ENCODE measurements around the gene DYSF.

Gene DYSF

DNA sequence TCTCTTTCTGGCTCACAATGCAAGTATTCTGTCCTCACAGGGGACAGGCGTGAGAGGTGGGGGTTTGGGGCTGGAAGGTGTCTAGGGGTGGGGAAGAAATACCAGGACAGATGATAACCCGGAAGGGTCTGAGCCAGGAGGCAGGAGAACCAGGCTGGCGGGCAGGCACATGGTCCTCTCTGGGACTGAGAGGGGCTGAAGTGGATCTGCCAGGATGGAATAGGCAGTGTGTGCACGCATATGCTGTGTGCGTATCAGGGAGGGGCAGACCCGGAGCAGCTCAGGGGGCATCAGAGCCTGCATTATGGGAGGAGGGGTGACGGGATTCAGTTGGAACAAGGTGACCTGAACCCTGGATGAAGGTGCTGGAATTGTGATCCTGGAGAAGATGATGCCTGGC, 157.3 kb downstream of the DYSF start:
- in situ Hi-C loops (cut with HindIII; ENCODE audit: low sequenced_read_pairs), result no loop called here

DNA sequence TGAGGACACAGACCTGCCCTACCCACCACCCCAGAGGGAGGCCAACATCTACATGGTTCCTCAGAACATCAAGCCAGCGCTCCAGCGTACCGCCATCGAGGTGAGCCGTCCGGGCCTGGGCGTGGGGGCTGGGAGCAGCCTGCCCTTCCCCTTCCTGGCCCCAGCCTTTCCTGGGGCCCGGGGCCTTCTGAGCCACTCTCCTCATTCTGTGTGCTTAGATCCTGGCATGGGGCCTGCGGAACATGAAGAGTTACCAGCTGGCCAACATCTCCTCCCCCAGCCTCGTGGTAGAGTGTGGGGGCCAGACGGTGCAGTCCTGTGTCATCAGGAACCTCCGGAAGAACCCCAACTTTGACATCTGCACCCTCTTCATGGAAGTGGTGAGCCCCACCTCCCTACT, 157.9 kb downstream of the DYSF start:
- in situ Hi-C loops (cut with HindIII; ENCODE audit: low sequenced_read_pairs), result no loop called here

DNA sequence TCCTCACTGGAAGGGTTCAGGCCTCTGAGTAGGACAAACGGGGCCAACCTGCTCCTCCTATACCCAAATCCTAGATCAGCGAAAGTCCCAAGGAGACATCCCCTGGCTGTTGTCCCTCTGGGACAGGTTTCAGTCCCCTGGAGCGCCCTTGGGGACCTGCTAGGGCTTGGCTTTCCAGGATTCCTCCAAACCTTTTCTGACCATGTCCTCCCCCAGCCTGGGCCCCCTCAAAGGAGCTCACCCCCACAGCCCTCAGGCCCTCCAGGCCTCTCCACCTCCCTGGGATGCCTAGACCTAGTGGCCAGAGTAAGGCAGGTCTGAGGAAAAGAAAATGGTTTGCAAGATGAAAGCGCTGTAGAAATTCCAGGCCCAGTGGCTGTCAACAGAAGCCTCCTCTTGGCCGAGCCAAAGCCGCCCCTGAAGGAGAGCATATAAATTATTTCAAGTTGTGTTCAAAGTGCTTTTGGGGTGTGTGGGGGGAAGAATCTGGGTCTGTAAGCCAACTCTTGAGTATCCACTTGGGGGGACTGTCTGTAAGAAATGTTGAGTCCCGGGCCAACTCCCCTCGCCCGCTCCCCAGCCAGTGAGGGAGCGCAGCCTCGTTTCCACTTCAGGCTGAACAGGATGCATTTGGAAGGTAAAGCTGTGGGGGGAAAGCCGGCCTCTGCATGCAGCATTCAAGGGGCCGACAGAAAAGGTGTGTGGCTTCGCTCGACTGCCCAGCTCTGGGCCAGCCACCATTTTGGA, 158.6 kb downstream of the DYSF start:
- in situ Hi-C loops (cut with HindIII; ENCODE audit: low sequenced_read_pairs), result no loop called here

DNA sequence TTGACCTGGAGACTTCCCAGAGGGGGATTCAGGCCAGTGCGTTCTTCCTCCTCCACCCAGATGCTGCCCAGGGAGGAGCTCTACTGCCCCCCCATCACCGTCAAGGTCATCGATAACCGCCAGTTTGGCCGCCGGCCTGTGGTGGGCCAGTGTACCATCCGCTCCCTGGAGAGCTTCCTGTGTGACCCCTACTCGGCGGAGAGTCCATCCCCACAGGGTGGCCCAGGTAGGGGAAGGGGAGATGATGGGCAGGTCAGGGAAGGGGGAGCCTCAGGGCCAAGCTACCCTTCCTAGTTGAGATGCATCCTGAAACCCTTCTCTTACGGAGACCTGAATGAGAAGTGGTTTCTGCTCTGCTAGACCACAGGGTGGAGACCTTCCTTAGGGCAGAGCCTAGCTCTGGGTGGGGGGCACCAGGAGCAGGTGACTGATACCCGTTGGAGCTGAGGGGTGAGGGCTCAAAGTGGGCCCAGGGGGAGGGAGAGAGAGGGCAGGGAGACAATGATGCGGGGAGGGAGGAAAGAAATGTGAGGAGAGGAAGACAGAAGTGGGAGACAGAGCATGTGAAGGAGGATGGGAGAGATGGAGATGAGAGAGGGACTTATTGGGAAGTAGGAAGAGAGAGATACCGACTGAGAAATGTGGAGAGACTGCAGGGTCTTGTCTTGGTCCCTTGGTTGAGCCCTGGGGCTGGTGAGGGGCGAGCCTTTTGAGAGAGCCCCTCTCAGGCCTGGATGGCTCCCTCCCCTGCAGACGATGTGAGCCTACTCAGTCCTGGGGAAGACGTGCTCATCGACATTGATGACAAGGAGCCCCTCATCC, 159.4 kb downstream of the DYSF start:
- in situ Hi-C loops (cut with HindIII; ENCODE audit: low sequenced_read_pairs), result no loop called here

DNA sequence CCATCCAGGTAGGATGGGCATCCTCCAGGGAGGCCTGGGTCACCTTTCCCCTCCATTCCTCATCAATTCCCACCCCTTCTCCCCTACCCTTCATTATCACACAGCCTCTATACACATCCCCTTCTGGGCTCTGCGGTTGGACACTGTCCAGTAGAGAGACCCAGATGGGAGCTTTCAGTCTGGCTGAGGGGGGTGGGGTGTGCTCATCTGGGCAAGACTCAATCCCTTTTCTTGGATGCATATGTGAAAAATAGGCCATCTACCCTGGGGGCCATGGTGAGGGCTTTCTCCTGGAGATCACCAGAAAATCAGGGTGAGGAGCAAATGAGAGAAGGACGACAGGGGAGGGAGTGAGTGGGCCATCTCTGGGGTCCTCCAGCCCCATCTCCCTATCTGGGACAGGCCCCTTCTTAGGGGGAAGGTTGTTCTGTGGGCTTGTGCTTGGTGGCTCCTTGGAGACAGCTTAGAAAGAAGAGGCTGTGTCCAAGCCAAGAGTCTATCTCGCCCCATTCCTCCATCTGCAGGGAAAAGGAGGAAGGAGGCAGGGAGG, 160.1 kb downstream of the DYSF start:
- in situ Hi-C loops (cut with HindIII; ENCODE audit: low sequenced_read_pairs), result no loop called here

DNA sequence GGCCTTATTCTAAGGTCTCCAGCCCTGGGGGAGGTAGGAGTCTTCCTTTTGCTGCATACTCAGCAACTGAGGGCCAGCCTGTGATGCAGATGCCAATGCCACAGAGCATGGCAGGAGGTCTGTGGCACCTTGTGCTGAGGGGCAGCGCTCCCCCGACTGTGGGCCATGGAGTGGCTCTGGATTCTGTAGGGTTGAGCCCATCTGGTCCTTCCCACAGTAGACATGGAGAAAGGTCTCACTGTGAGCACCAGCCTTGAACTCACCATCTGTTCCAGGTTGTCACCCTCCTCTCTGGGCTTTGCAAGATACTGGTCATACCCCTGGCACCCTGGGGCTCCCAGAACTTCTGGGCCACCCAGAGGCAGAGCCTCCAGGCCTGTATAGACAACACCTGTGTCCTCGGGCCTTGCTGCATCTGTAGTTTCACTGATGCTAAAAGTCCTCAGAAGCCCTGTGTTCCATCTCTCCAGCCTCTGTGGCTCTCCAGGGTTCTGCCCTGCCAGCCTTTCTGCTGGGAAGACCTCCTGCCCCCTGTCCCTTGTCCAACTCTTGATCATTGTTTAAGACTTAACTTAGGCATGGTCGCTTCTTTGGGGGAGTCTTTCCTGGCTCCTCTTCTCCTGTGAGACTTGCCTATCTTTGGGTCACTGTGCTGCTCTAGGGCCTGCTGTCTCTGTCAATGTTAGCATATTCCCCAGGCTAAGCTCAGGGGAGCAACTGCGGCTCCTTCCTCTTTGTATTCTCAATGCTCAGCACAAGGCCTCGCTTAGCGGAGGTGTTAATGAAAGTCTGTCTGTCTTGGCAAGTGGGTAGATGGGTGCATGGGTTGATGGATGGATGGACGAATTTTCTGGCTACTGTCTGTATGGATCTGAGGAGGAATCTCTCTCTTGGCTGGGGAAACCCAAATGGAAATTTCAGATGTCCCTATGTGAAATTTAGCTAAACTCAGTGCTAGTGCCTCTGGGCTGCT, 160.9 kb downstream of the DYSF start:
- in situ Hi-C loops (cut with HindIII; ENCODE audit: low sequenced_read_pairs), result no loop called here

DNA sequence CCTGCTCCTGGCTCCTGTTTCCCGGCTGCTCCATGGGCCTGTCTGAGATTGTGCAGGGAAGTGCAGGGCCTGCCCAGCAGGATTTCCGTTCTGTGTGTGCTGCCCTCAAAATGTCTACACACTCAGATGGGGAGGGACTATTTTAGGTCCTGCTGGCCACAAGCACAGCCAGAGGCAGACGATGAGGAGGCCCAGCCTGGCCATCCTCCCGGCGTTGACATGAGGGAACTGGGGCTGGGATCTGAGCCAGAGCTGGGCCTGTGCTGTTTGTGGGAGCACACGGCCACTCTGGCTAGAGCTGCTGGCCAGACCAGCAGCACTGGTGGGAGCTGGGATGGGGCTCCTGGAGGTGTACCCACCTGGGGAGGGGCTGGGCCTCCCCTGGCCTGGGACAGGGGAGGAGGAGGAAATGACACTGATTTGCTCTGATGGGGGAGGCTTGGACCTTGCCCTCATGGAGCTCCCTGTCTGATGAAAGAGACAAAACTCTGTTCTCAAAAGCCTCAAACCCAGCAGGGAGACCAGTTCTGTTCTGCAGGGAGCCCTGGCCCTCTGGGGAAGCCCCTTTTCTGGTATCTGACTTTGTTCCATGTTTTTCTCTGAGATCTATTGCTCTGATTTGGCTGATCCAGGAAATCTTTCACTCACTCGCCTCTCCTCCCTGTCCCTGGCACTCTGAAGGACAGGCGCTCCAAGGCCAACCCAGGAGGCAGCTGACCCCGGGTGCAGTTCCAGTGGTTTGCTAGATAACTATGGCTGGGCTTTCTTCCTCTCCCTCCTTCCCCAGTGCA, 161.8 kb downstream of the DYSF start:
- in situ Hi-C loops (cut with HindIII; ENCODE audit: low sequenced_read_pairs), result no loop called here

DNA sequence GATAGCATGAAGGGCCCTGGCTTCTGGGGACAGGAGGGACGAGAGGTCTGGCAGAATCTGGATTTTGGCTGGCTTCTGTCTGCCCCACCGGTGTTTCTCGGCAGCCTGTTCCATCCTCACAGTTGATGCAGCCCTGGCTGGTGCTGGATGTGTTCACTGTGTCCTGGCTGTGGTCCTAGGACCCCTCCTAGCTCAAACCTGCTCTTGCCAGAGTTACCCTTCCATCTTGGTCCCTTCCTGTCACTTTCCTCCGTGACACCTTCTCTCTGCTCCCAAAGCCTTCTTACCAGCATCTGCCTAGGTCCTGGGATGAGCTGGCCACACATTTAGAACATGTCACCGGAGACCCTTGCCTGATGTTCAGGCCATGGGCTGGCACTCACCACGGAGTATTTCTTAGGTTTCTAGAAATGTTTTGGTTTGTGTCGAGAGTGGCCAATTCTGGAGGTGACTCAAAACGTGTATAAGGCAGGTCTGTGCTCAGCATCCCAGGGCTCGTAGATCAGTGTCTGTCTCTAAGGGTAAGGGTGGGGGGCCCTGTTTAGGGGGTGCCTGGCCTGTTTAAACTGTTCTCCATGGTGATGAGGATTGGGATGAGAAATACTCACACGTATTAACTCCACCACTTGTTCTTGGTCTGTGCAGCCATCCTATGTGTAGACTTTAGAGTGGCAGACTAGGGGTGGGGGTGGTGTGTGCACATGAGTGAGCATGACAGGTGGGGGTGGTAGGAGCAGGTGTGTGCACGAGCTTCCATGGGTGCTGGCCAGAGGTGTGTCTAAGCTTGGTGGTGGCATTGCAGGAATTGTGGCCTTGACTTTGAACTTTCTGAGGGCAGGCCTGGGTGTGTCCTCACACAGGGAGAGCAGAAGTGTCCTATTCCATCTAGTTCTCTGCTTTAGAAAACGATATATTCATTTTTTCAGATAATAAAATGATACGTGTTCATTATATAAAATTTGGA, 162.7 kb downstream of the DYSF start:
- in situ Hi-C loops (cut with HindIII; ENCODE audit: low sequenced_read_pairs), result no loop called here

DNA sequence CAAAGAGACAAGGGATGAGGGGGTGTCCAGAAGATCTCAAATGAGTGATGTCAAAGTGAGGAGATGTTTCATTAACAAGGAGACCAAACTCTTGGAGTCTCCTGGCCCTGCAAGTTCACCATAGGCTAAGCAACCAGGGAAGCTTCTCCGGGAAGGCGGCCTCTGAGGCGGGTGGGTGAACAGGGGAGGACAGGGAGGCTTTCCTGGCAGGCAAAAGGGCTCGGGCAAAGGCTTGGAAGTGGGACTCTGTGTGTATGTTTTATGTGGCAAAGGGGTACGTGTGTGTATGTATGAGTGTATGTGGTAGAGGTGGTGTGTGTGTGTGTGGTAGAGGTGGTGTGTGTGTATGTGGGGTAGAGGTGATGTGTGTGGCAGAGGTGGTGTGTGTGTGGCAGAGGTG, 163.9 kb downstream of the DYSF start:
- in situ Hi-C loops (cut with HindIII; ENCODE audit: low sequenced_read_pairs), result no loop called here

DNA sequence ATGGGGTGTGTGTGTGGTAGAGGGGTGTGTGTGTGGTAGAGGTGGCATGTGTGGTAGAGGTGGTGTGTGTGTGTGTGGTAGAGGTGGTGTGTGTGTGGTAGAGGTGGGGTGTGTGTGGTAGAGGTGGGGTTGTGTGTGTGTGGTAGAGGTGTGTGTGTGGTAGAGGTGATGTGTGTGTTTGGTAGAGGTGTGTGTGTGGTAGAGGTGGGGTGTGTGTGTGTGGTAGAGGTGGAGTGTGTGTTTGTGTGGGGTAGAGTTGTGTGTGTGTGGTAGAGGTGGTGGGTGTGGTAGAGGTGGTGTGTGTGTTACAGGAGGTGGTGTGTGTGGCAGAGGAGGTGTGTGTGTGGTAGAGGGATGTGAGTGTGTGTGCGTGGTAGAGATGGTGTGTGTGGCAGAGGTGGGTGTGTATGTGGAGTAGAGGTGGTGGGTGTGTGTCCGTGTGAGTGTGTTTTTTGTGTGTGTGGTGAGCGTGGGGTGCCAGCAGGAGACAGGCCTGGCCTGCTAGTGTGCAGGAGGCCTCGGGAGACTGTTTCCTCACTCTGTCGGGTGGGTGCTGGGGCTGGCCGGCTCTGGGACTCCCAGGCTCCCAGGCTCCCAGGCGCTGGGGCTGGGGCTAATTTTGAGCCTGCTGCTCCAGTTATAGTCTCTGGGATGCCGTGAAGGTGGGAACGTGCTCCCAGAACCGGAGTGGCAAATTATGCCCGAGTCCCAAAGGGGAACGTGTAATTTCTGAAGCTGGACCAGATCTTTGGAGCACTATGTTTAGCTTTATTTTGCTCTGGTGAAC, 165.2 kb downstream of the DYSF start:
- in situ Hi-C loops (cut with HindIII; ENCODE audit: low sequenced_read_pairs), result no loop called here

DNA sequence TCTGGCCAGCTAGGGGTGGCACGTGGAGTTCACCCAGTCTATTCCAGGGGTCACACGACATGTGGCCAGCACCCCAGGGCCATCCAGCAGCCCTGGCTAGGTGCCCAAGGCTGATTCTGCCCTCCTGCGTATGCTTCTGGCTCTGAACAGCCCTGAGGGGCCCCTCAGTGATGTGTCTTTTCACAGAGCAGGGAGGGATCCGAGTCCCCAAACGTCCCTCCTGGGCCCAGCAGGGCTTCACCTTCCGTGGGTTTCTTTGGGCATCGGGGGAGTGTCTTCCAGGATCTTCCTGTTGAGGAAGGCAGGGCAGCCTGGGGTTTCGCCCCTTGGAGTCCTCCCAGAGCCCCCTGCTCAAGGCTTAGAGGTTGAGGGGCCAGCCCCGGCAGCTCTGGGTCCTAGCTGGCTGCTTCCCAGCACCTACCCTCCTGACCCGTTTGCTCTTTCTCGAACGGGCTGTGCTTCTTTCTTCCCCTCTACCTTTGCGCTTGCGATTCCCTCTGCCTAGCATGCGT, 165.9 kb downstream of the DYSF start:
- in situ Hi-C loops (cut with HindIII; ENCODE audit: low sequenced_read_pairs), result no loop called here

DNA sequence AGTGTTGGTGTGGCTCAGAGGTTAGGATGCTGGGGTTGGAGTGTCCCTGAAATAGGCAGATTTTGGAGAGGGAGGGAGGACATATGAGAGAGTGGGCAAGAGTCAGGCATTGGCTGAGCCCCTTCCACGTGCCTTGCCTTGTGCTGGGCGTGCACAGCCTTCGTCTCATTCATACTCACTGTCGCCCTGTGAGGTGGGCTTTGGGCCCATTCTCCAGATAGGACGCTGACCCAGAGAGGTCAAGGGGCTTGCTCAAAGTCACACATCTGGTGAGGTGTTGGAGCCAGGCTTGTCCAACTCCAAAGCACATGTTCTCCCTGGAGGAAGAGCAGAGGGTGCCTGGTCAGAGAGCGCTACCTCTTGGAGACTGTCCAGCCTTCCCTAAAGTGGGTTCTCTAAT, 166.8 kb downstream of the DYSF start:
- in situ Hi-C loops (cut with HindIII; ENCODE audit: low sequenced_read_pairs), result no loop called here

DNA sequence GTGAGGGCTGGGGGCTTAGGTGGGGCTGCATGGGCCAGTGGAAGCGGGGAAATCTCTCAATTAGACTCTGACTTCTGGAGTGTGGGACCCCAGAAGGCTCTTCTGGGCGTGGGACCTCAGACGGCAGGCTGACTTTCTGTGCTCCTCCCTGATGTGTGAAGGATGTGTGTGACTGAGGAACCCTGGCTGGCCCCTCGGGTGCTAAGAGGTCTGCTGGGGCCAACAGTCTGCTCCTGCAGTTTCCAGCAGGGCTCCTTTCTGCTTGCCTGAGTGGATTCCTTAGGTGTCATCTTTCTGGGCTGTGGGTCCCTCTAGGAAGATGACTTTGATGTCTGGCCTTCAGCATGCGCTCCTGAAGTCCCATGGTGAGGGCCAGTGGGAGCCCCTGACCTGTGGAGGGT, 167.5 kb downstream of the DYSF start:
- in situ Hi-C loops (cut with HindIII; ENCODE audit: low sequenced_read_pairs), result no loop called here

DNA sequence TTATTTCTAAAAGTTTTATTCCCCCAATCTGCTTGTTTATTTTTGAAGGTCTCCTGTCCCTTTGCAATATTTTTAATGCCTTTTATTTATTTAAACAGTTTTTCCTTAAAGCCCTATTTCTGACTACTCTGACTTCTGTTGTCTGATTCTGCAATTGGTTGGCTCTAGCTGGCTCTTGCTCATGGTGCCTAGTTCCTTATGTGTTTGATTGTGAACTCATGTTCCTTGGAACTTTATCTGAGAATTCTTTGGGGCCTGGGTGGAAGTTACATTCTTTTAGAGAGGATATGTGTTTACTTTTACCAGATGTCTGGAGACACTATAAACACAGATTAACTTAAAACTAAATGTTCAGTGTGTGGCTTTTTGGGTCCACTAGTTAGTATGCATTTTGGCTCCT, 175.9 kb downstream of the DYSF start:
- in situ Hi-C loops (cut with HindIII; ENCODE audit: low sequenced_read_pairs), result no loop called here

DNA sequence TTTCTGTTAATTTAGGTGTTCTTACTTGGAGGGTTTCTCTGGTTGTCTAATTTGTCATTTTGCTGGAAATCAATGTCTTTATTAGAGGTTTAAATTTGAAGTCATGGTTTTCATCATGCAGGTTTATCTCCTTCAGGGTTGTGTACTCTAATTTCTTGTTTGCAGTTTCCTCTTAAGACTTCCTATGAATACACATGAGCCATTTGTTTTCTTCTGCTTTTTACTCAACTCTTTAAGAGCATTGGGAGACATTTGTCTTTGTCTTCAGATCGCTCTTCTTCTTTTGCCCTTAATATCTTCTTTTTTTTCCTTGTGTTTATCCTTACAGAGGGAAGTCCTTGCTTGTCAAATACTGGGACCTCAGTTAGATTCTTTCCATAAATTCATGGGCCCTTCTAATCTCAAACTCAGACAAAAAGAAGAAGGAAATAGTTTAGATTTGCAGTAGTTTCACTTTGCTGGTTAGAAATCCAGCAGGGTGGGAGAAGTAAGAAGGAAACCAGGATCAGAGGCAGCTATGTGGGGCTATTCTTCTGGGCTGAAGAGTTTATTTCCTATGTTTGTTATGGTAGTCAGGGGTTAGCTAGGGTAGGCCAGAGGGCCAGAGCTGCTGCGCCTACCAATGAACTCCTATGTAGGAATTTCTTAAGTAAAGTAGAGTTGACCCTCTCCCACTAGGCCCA, 176.6 kb downstream of the DYSF start:
- in situ Hi-C loops (cut with HindIII; ENCODE audit: low sequenced_read_pairs), result loop anchor here (5.0 kb wide), 1 partner anchor 73 kb away; no protein-coding TSS in a partner anchor

DNA sequence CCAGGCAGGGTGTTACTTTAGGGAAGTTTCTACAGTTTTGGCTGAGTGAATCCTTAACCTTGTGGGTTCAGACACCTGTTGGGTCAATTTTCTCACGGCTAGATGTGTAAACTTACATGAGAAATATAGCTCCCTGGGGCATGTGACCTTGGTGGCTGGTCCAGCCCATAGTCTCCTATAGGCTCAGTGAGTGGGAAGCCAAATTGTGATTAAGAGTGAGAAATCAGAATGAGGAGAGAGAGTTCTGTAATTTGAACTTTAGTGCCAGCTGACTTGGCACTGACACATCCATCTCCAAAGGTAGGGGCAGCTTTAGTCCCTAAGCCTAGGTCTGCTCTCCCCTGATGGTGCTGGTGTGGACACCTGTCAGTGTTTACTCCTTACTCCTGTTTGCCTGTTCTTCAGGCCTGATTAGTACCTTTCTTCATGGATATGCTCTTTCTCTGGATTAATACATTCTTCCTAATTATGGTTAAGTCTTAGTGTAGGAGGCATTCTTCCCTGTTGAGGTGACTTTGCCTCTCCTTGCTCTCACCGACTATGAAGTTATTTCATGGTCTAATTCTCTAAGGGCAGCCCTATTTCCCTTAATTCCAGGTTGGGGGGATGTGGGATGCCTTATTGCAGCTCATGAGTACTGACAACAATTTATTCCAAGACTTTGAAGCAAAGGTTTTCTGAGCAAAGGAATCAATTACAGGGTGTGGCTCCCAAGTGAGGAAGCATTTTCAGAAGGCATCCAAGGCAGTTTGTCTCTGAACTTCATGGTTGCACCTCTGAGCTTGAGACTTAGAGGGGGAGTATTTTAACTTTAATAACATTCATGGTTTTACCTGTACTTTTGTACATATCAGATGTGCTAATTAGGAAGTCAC, 177.3 kb downstream of the DYSF start:
- in situ Hi-C loops (cut with HindIII; ENCODE audit: low sequenced_read_pairs), result loop anchor here (5.0 kb wide), 1 partner anchor 73 kb away; no protein-coding TSS in a partner anchor
